SK-N-SH treated with all-trans-retinoic acid at 6 μM for 48 hours (cell line): ENCODE data around the gene ACADSB.

Experiments used
- ATAC-seq: fragments of 200-7000 bp; cut with Tn5 transposase; 3 replicates; pipeline ENCODE4 v1.9.1; 2020; ENCODE audit warnings: mild to moderate bottlenecking, moderate library complexity
- BACH2 ChIP-seq: fragments of 250-450 bp; sonication (Bioruptor Pico); IDR thresholded peaks from 2 replicates; pipeline ENCODE4 v1.9.0; 2021; ENCODE audit warnings: mild to moderate bottlenecking, borderline replicate concordance
- CSDC2 ChIP-seq: fragments of 250-450 bp; sonication (Bioruptor Pico); IDR thresholded peaks from 2 replicates; pipeline ENCODE4 v1.5.0; 2020; ENCODE audit warnings: mild to moderate bottlenecking, moderate library complexity
- CSRNP3 ChIP-seq: fragments of 250-450 bp; sonication (Bioruptor Pico); IDR thresholded peaks from 2 replicates; pipeline ENCODE4 v1.5.1; 2021; ENCODE audit warnings: mild to moderate bottlenecking, moderate library complexity
- ISL1 ChIP-seq: fragments of 250-450 bp; sonication (Bioruptor Pico); IDR thresholded peaks from 2 replicates; pipeline ENCODE4 v2.1.2; 2022; ENCODE audit warnings: mild to moderate bottlenecking, moderate library complexity
- OSR1 ChIP-seq: fragments of 250-450 bp; sonication (Bioruptor Pico); IDR thresholded peaks from 2 replicates; pipeline ENCODE4 v1.8.0; 2022; ENCODE audit warnings: moderate library complexity, mild to moderate bottlenecking, inconsistent platforms
- POU6F1 ChIP-seq: fragments of 250-450 bp; sonication (Bioruptor Pico); IDR thresholded peaks from 2 replicates; pipeline ENCODE4 v1.8.0; 2021; ENCODE audit warnings: low read depth, mild to moderate bottlenecking, moderate library complexity, borderline replicate concordance
- RARB ChIP-seq: fragments of 250-450 bp; sonication (Bioruptor Pico); IDR thresholded peaks from 2 replicates; pipeline ENCODE4 v1.8.0; 2021; ENCODE audit warnings: mild to moderate bottlenecking, moderate library complexity
- SNAI2 ChIP-seq: fragments of 250-450 bp; sonication (Bioruptor Pico); IDR thresholded peaks from 2 replicates; pipeline ENCODE4 v1.5.0; 2020; ENCODE audit warnings: mild to moderate bottlenecking, moderate library complexity
- TCF4 ChIP-seq: fragments of 250-450 bp; sonication (Bioruptor Pico); IDR thresholded peaks from 2 replicates; pipeline ENCODE4 v1.8.0; 2021; ENCODE audit warnings: mild to moderate bottlenecking, moderate library complexity, borderline replicate concordance
- TSHZ2 ChIP-seq: fragments of 250-450 bp; sonication (Bioruptor Pico); IDR thresholded peaks from 2 replicates; pipeline ENCODE4 v1.5.0; 2020; ENCODE audit warnings: mild to moderate bottlenecking, moderate library complexity
- ZC3H10 ChIP-seq: fragments of 250-450 bp; sonication (Bioruptor Pico); IDR thresholded peaks from 2 replicates; pipeline ENCODE4 v1.5.1; 2021; ENCODE audit warnings: mild to moderate bottlenecking, moderate library complexity
- ZFP3 ChIP-seq: fragments of 250-450 bp; sonication (Bioruptor Pico); IDR thresholded peaks from 2 replicates; pipeline ENCODE4 v1.5.0; 2020; ENCODE audit warnings: mild to moderate bottlenecking, moderate library complexity
- ZFP30 ChIP-seq: fragments of 450-650 bp; formaldehyde crosslinking; IDR thresholded peaks from 2 replicates; pipeline ENCODE4 v1.5.0; 2022; ENCODE audit warnings: mild to moderate bottlenecking, moderate library complexity
- ZNF565 ChIP-seq: fragments of 450-650 bp; formaldehyde crosslinking; conservative IDR thresholded peaks from 2 replicates; pipeline ENCODE4 v1.5.0; 2020; ENCODE audit warnings: low read depth, mild to moderate bottlenecking, moderate library complexity
- ZNF70 ChIP-seq: fragments of 450-650 bp; formaldehyde crosslinking; IDR thresholded peaks from 2 replicates; pipeline ENCODE4 v1.5.0; 2020; ENCODE audit warnings: mild to moderate bottlenecking, moderate library complexity
- ZNF8 ChIP-seq: fragments of 450-650 bp; formaldehyde crosslinking; IDR thresholded peaks from 2 replicates; pipeline ENCODE4 v1.5.0; 2020; ENCODE audit warnings: mild to moderate bottlenecking, moderate library complexity

Gene ACADSB

GRCh38 chr10:123043409-123043925, 34.7 kb downstream of the ACADSB start:
- peak; percentile 100 for ATAC-seq

GRCh38 chr10:123044391-123044790, 35.6 kb downstream of the ACADSB start:
- TF ChIP-seq OSR1 (no peak), ZFP3 (CRISPR knock-in tag) (no peak), ZNF8 (no peak), ISL1 (no peak), ZC3H10 (CRISPR knock-in tag) (no peak), ZFP30 (CRISPR knock-in tag) (no peak), RARB (CRISPR knock-in tag) (no peak), ZNF70 (CRISPR knock-in tag) (no peak)
- ATAC-seq = no peak

More at GRCh38 chr10:123043409-123043925, 34.7 kb downstream of the ACADSB start:
- TF ChIP-seq ZFP30 (CRISPR knock-in tag) (no peak), TSHZ2 (CRISPR knock-in tag) (no peak), ZNF70 (CRISPR knock-in tag) (no peak), ZC3H10 (CRISPR knock-in tag) (no peak), RARB (CRISPR knock-in tag) (no peak), TCF4 (CRISPR knock-in tag) (no peak), ZNF565 (CRISPR knock-in tag) (no peak)

- no peak for TF ChIP-seq SNAI2
- TF ChIP-seq ZFP30 (CRISPR knock-in tag) = no peak
- no peak for TF ChIP-seq ZNF565 (CRISPR knock-in tag)
- no peak for ATAC-seq
These were observed 37.3 kb downstream of the ACADSB start for GRCh38 chr10:123045961-123046731.

GRCh38 chr10:123057968-123058367, 49.2 kb downstream of the ACADSB start:
- TF ChIP-seq TCF4 (CRISPR knock-in tag) (no peak), SNAI2 (no peak), POU6F1 (CRISPR knock-in tag) (no peak), OSR1 (no peak), ZFP3 (CRISPR knock-in tag) (no peak), TSHZ2 (CRISPR knock-in tag) (no peak), ZC3H10 (CRISPR knock-in tag) (no peak), BACH2 (no peak), CSRNP3 (CRISPR knock-in tag) (no peak), ZNF8 (no peak)
- ATAC-seq = no peak

- no peak for TF ChIP-seq RARB (CRISPR knock-in tag)
- no peak for TF ChIP-seq ZNF8
- TF ChIP-seq CSDC2 (CRISPR knock-in tag) = no peak
- TF ChIP-seq POU6F1 (CRISPR knock-in tag) = no peak
- TF ChIP-seq BACH2 = no peak
- TF ChIP-seq ZNF565 (CRISPR knock-in tag) = no peak
- ATAC-seq = no peak
These were observed 53.1 kb downstream of the ACADSB start for GRCh38 chr10:123061865-123062264.
